Endothelial cell of umbilical vein (primary cell): ENCODE results near the gene SMIM41. TPM values are rescaled to one million over a fixed set of nuclear protein-coding genes. Genes with fewer than 3 reads are reported as not detected.

Experiments used
- BruUV-seq: library from RNA; stranded (reverse); fragments of 400-500 nt; replicated peaks from 2 replicates; lab custom pipeline; 2021; lab: Mats Ljungman, UMichigan
- CTCF ChIA-PET: fragments of 300-600, 350-600 bp; sonication (Branson Sonifier 250); formaldehyde crosslinking; loops from one replicate; lab custom pipeline; 2021; ENCODE audit warnings: antibody characterized with exemption, inconsistent platforms; lab: Charles Lee
- POLR2A ChIA-PET: fragments of 300-600, 350-600 bp; sonication (Branson Sonifier 250); formaldehyde crosslinking; loops from one replicate; lab custom pipeline; 2021; ENCODE audit warnings: antibody characterized with exemption, inconsistent platforms; lab: Charles Lee
- DNase-seq: peaks from one replicate; pipeline ENCODE4 v3.0.0-alpha.2; 2011; ENCODE audit warnings: low read depth, low spot score
- FAIRE-seq: peaks from 2 replicates; lab custom pipeline; 2011; peaks lifted over from hg19 to GRCh38; lab: Jason Lieb, UNC
- H2AFZ ChIP-seq: 2 replicates; pipeline ENCODE4 v1.6.0; 2012; ENCODE audit warnings: low read depth, low read length, control low read depth, inconsistent platforms
- H3K27ac ChIP-seq: 2 replicates; pipeline ENCODE4 v1.5.1; 2011; ENCODE audit warnings: low read depth, mild to moderate bottlenecking, control low read depth, low read length, moderate library complexity; ENCODE audit not compliant: insufficient read depth
- H3K27me3 ChIP-seq, 2 experiments: 2 replicates each; pipeline versions ENCODE4 v1.6.0 to v1.6.1; 2011; ENCODE audit warnings: low read length in 2 of 2, mixed read lengths in 1 of 2; ENCODE audit not compliant: control insufficient read depth in 2 of 2, insufficient read depth in 2 of 2
- H3K36me3 ChIP-seq, 2 experiments: 2 replicates in 1 of 2; 3 replicates in 1 of 2; pipeline ENCODE4 v1.5.1; 2011; ENCODE audit warnings: low read length in 2 of 2, mild to moderate bottlenecking in 1 of 2, moderate library complexity in 1 of 2; ENCODE audit not compliant: control insufficient read depth in 2 of 2, insufficient read depth in 2 of 2; ENCODE audit errors: extremely low read depth in 1 of 2
- H3K4me1 ChIP-seq: 3 replicates; pipeline ENCODE4 v1.5.1; 2011; ENCODE audit warnings: mild to moderate bottlenecking, low read length; ENCODE audit not compliant: control insufficient read depth, insufficient read depth; ENCODE audit errors: extremely low read depth
- H3K4me2 ChIP-seq: 2 replicates; pipeline ENCODE4 v1.6.1; 2011; ENCODE audit warnings: low read length, control low read depth, mixed read lengths; ENCODE audit not compliant: insufficient read depth
- H3K4me3 ChIP-seq, 3 experiments: fragments of 200-600 bp in 1 of 3; sonication (generic), shearing (Covaris generic) in 1 of 3; replicated peaks in 1 of 3; 2 replicates each; pipeline ENCODE4 v1.5.1; 2011 to 2016; ENCODE audit warnings: control low read depth in 3 of 3, low read length in 3 of 3, mild to moderate bottlenecking in 2 of 3, inconsistent platforms in 1 of 3, low read depth in 1 of 3, moderate library complexity in 1 of 3; ENCODE audit not compliant: insufficient read depth in 1 of 3
- H3K79me2 ChIP-seq: 2 replicates; pipeline ENCODE4 v1.6.0; 2012; ENCODE audit warnings: low read length, inconsistent platforms; ENCODE audit not compliant: control insufficient read depth, insufficient read depth
- H3K9ac ChIP-seq: replicated peaks from 2 replicates; pipeline ENCODE3; 2011; ENCODE audit warnings: low read length, control low read depth; ENCODE audit not compliant: insufficient read depth; ENCODE audit errors: extremely low read depth
- H3K9me1 ChIP-seq: replicated peaks from 3 replicates; pipeline ENCODE4 v1.6.0; 2011; ENCODE audit warnings: mild to moderate bottlenecking, low read length; ENCODE audit not compliant: control insufficient read depth, insufficient read depth; ENCODE audit errors: extremely low read depth
- H3K9me3 ChIP-seq: replicated peaks from 2 replicates; pipeline ENCODE4 v1.5.1; 2012; ENCODE audit warnings: low read length, inconsistent platforms; ENCODE audit not compliant: control insufficient read depth, insufficient read depth
- H4K20me1 ChIP-seq: replicated peaks from 2 replicates; pipeline ENCODE3; 2011; ENCODE audit warnings: mild to moderate bottlenecking, low read length; ENCODE audit not compliant: control insufficient read depth, insufficient read depth; ENCODE audit errors: extremely low read depth
- CTCF ChIP-seq, 2 donors: IDR thresholded peaks; 1 replicate in 1 of 2; 2 replicates in 1 of 2; pipeline ENCODE4 v1.5.1; 2011; ENCODE audit warnings: low read length in 2 of 2, mild to moderate bottlenecking in 2 of 2, moderate library complexity in 2 of 2, control low read depth in 1 of 2, inconsistent platforms in 1 of 2, low read depth in 1 of 2; ENCODE audit not compliant: insufficient read depth in 1 of 2; ENCODE audit errors: extremely low read depth in 1 of 2
- EZH2 ChIP-seq: IDR thresholded peaks from 2 replicates; pipeline ENCODE4 v1.6.1; 2012; ENCODE audit warnings: borderline replicate concordance, low read depth, mild to moderate bottlenecking, moderate library complexity, low read length, inconsistent platforms; ENCODE audit not compliant: severe bottlenecking
- FOS ChIP-seq: IDR thresholded peaks from 2 replicates; pipeline ENCODE4 v1.6.1; 2011; ENCODE audit warnings: mild to moderate bottlenecking, low read length, moderate library complexity, borderline replicate concordance; ENCODE audit not compliant: insufficient read depth
- GATA2 ChIP-seq: IDR thresholded peaks from 2 replicates; pipeline ENCODE4 v1.7.0; 2011; ENCODE audit warnings: low read depth, mild to moderate bottlenecking, moderate library complexity, mixed read lengths, low read length; ENCODE audit not compliant: insufficient read length, insufficient read depth
- JUN ChIP-seq: IDR thresholded peaks from 2 replicates; pipeline ENCODE4 v1.6.1; 2011; ENCODE audit warnings: borderline replicate concordance, low read depth; ENCODE audit not compliant: insufficient read length, insufficient read depth
- MAX ChIP-seq: IDR thresholded peaks from 2 replicates; pipeline ENCODE4 v1.6.1; 2011; ENCODE audit not compliant: insufficient read depth, insufficient read length
- MYC ChIP-seq: IDR thresholded peaks from one replicate; pipeline ENCODE4 v1.6.1; 2011; ENCODE audit warnings: mild to moderate bottlenecking, low read depth, low read length
- POLR2A ChIP-seq: IDR thresholded peaks from 2 replicates; pipeline ENCODE4 v1.6.1; 2012; ENCODE audit warnings: low read depth, mild to moderate bottlenecking, control low read depth, low read length
- POLR2AphosphoS5 ChIP-seq: IDR thresholded peaks from 2 replicates; pipeline ENCODE4 v1.6.1; 2012; ENCODE audit warnings: low read depth, mild to moderate bottlenecking, control low read depth, low read length, moderate library complexity; ENCODE audit not compliant: insufficient read depth
- dilution Hi-C: fragments of 300-500 bp; cut with MboI; formaldehyde crosslinking; loops from one replicate; pipeline ENCODE4 v1.15.0; 2019; ENCODE audit warnings: low sequenced_read_pairs; ENCODE audit not compliant: extremely low pct_ligation_motif_present
- intact Hi-C: fragments of 100-400 bp; cut with micrococcal nuclease; formaldehyde crosslinking; loops from one replicate; pipeline ENCODE4 v1.10.0; 2022
- polyA plus RNA-seq, 4 experiments: library from polyadenylated mRNA; depleted of rRNA in 3 of 4; stranded (reverse) in 3 of 4; unstranded in 1 of 4; fragments of >200 nt; gene quantifications; 2 replicates each; pipeline versions ENCODE4 v1.2.1 to v1.2.3, GENCODE V29; 2011 to 2012; ENCODE audit warnings: missing spikeins in 1 of 4
- total RNA-seq: library from RNA; stranded (reverse); gene quantifications from 2 replicates; pipeline ENCODE4 v1.2.3, GENCODE V29; 2021

Gene SMIM41
- total and polyA plus RNA-seq, 2 donors (not counting 3 experiments of a cell fraction or from before 2014, with no cell fraction given) = not detected

- CTCF ChIA-PET = interaction anchor here (0.8 to 7.8 kb wide), 4 partner anchors 91 to 204 kb away, joined by 3 to 163 read pairs (median 4); no protein-coding TSS in a partner anchor
- no TSS peak for BruUV-seq
- no peak overlapping the region for H3K4me2 ChIP-seq
- H3K79me2 ChIP-seq = no peaks in the 10 kb centered on the region
- H3K36me3 ChIP-seq = no peaks in the 10 kb centered on the region
- H3K27ac ChIP-seq = no peak overlapping the region
- FAIRE-seq = no peak
- TF ChIP-seq MAX (no peak), GATA2 (no peak), MYC (no peak), JUN (no peak), POLR2AphosphoS5 (no peak), EZH2 (no peak), POLR2A (no peak), FOS (no peak), CTCF (IDR thresholded peaks at IDR 0.05; ENCODE audit: extremely low read depth in 1 of 2, insufficient read depth in 1 of 2, low read depth in 1 of 2, low read length in 2 of 2) (no peak)
- dilution Hi-C loops (no loop called here), intact Hi-C loops (loop anchor here (10.0 kb wide), 1 partner anchor 881 kb away; the partner anchor contains the start of gene EIF4B)
- no peak overlapping the region for H2AFZ ChIP-seq
- H3K9ac ChIP-seq = no peak overlapping the region
- H4K20me1 ChIP-seq = no peaks in the 10 kb centered on the region
- POLR2A ChIA-PET = interaction anchor here (1.3 kb wide), 1 partner anchor 117 kb away, joined by 3 read pairs; the partner anchor contains the start of gene TAMALIN
- no peaks in the 10 kb centered on the region for H3K9me1 ChIP-seq
- no peaks in the 10 kb centered on the region for H3K27me3 ChIP-seq
- no peaks in the 10 kb centered on the region for H3K9me3 ChIP-seq
- peaks cover 37% of the 10 kb centered on the region for H3K4me1 ChIP-seq
- no peak overlapping the region for H3K4me3 ChIP-seq
- no peak for DNase-seq
Observed at GRCh38 chr12:52123487-52124186, 44.1 kb downstream of the SMIM41 start.
